ENCODE measurements around the gene KCNJ18.

GRCh38 chr17:21688293-21688949 lies 3.9 kb upstream of the KCNJ18 start:
- TF ChIP-seq POLR2AphosphoS5 (IDR thresholded peaks at IDR 0.05) (no peak), CTCF (IDR thresholded peaks at IDR 0.05) (no peak)

All from transverse colon (tissue), 4 donors.